KMS-11 (cell line): ENCODE data around the gene DSG2.

Experiments used
- H2AFZ ChIP-seq: fragments of 200-600 bp; sonication (generic); 2 replicates; pipeline ENCODE4 v1.6.1; 2016; ENCODE audit warnings: antibody characterized with exemption, mixed run types, low read depth
- H3K27ac ChIP-seq: fragments of 200-600 bp; sonication (generic); 2 replicates; pipeline ENCODE4 v1.6.1; 2016; ENCODE audit warnings: mild to moderate bottlenecking, mixed run types
- H3K27me3 ChIP-seq: fragments of 200-600 bp; sonication (generic); 2 replicates; pipeline ENCODE4 v1.6.1; 2017; ENCODE audit warnings: mild to moderate bottlenecking, low read depth, mixed run types, moderate library complexity; ENCODE audit not compliant: insufficient read depth
- H3K36me3 ChIP-seq: fragments of 200-600 bp; sonication (generic); 2 replicates; pipeline ENCODE4 v1.6.1; 2017; ENCODE audit warnings: mild to moderate bottlenecking, mixed run types; ENCODE audit not compliant: insufficient read depth
- H3K4me1 ChIP-seq: fragments of 200-600 bp; sonication (generic); 2 replicates; pipeline ENCODE4 v1.6.1; 2016; ENCODE audit warnings: mild to moderate bottlenecking, low read depth, mixed run types; ENCODE audit not compliant: poor library complexity, severe bottlenecking
- H3K4me2 ChIP-seq: fragments of 200-600 bp; sonication (generic); 2 replicates; pipeline ENCODE4 v1.7.0; 2016; ENCODE audit warnings: mild to moderate bottlenecking, mixed run types
- H3K4me3 ChIP-seq: fragments of 200-600 bp; sonication (generic); IDR thresholded peaks from 2 replicates; pipeline ENCODE4 v1.6.1; 2017; ENCODE audit warnings: low read depth, low read length, mixed read lengths; ENCODE audit not compliant: insufficient read depth
- H3K79me2 ChIP-seq: fragments of 200-600 bp; sonication (generic); 2 replicates; pipeline ENCODE4 v1.6.1; 2016; ENCODE audit warnings: low read depth, mixed run types; ENCODE audit not compliant: insufficient read depth
- H3K9ac ChIP-seq: fragments of 200-600 bp; sonication (generic); 2 replicates; pipeline ENCODE4 v1.6.1; 2016; ENCODE audit warnings: mild to moderate bottlenecking, mixed run types
- H4K20me1 ChIP-seq: fragments of 200-600 bp; sonication (generic); 2 replicates; pipeline ENCODE4 v1.6.1; 2016; ENCODE audit warnings: mild to moderate bottlenecking, mixed run types; ENCODE audit not compliant: insufficient read depth
- TF ChIP-seq, protein P1 (sequence below): fragments of 200-600 bp; sonication (generic); conservative IDR thresholded peaks from 2 replicates; pipeline ENCODE4 v1.6.1; 2017; ENCODE audit warnings: low read depth, mild to moderate bottlenecking, antibody characterized with exemption, low read length, moderate library complexity, mixed read lengths

DSG2 gene

DNA sequence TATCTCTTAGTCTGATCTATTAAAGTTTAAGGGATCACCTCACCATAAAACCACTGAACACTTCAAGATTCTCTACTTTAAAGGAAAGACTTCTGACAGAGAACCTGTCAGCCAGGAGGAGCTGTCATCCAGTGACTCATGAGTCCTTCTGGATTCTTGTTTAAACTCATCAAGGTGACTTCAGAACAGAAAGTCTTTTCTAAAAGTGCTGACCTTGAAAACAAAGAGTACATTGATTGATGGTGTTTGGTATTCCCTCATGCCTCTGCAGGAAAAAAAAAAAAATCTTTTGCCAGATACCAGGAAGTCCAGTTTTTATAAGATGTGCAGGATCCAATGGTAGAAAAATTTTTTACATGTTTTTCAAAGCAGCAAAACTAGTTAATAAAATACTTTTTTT is 12.3 kb downstream of the DSG2 start:
- peaks cover 23% of the 10 kb centered on the region; the same call in 1 of the 2 replicates for H3K79me2 ChIP-seq
- H2AFZ ChIP-seq, result no peak overlapping the region
- H3K27ac ChIP-seq, result no peak overlapping the region; the same call in 1 of the 2 replicates
- no peak overlapping the region for H3K4me3 ChIP-seq
- H4K20me1 ChIP-seq, result no peaks in the 10 kb centered on the region
- no peak overlapping the region for H3K9ac ChIP-seq
- 0 out of 2 replicates have a peak overlapping the region, but pooled peaks have one; percentile 1 for H3K4me2 ChIP-seq
- peaks cover 13% of the 10 kb centered on the region for H3K4me1 ChIP-seq
- TF ChIP-seq, protein P1, sequence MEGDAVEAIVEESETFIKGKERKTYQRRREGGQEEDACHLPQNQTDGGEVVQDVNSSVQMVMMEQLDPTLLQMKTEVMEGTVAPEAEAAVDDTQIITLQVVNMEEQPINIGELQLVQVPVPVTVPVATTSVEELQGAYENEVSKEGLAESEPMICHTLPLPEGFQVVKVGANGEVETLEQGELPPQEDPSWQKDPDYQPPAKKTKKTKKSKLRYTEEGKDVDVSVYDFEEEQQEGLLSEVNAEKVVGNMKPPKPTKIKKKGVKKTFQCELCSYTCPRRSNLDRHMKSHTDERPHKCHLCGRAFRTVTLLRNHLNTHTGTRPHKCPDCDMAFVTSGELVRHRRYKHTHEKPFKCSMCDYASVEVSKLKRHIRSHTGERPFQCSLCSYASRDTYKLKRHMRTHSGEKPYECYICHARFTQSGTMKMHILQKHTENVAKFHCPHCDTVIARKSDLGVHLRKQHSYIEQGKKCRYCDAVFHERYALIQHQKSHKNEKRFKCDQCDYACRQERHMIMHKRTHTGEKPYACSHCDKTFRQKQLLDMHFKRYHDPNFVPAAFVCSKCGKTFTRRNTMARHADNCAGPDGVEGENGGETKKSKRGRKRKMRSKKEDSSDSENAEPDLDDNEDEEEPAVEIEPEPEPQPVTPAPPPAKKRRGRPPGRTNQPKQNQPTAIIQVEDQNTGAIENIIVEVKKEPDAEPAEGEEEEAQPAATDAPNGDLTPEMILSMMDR, result no peak
- H3K36me3 ChIP-seq, result no peaks in the 10 kb centered on the region
- no peaks in the 10 kb centered on the region for H3K27me3 ChIP-seq

DNA sequence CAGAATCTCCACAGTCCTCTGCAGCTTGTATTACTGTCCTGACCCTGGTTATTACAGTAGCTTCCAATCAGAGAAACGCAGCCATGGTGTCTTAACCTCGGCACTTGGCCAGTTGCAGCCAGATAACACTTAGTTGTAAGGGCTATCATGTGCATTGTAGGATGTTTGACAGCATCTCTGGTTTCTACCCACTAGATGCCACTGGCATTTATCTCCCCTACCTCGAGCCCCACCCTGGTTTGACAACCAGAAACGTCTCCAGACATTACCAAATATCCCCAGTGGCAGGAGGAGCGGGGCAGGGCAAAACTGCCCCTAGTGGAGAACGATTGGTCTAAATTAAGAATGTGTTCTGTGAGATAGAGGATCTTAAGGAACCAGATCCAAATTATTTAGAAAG is 13.1 kb downstream of the DSG2 start:
- H3K9ac ChIP-seq, result no peak overlapping the region
- H3K4me3 ChIP-seq, result no peak overlapping the region
- TF ChIP-seq, protein P1, result no peak
- H3K27me3 ChIP-seq, result no peaks in the 10 kb centered on the region
- no peak overlapping the region for H3K4me2 ChIP-seq
- H3K27ac ChIP-seq, result no peak overlapping the region
- no peak overlapping the region for H2AFZ ChIP-seq
- H4K20me1 ChIP-seq, result no peaks in the 10 kb centered on the region
- H3K4me1 ChIP-seq, result peaks cover 13% of the 10 kb centered on the region
- no peaks in the 10 kb centered on the region for H3K36me3 ChIP-seq
- H3K79me2 ChIP-seq, result peaks cover 18% of the 10 kb centered on the region; the same call in 1 of the 2 replicates

GRCh38 chr18:31512203-31512764 is 14.3 kb downstream of the DSG2 start:
- no peaks in the 10 kb centered on the region for H4K20me1 ChIP-seq
- peaks cover 14% of the 10 kb centered on the region; the same call in 1 of the 2 replicates for H3K79me2 ChIP-seq
- H2AFZ ChIP-seq, result no peak overlapping the region
- peaks cover 13% of the 10 kb centered on the region for H3K4me1 ChIP-seq
- H3K9ac ChIP-seq, result no peak overlapping the region
- H3K27me3 ChIP-seq, result no peaks in the 10 kb centered on the region
- H3K27ac ChIP-seq, result no peak overlapping the region
- no peak overlapping the region for H3K4me2 ChIP-seq
- TF ChIP-seq, protein P1, result no peak
- no peaks in the 10 kb centered on the region for H3K36me3 ChIP-seq
- H3K4me3 ChIP-seq, result no peak overlapping the region

DNA sequence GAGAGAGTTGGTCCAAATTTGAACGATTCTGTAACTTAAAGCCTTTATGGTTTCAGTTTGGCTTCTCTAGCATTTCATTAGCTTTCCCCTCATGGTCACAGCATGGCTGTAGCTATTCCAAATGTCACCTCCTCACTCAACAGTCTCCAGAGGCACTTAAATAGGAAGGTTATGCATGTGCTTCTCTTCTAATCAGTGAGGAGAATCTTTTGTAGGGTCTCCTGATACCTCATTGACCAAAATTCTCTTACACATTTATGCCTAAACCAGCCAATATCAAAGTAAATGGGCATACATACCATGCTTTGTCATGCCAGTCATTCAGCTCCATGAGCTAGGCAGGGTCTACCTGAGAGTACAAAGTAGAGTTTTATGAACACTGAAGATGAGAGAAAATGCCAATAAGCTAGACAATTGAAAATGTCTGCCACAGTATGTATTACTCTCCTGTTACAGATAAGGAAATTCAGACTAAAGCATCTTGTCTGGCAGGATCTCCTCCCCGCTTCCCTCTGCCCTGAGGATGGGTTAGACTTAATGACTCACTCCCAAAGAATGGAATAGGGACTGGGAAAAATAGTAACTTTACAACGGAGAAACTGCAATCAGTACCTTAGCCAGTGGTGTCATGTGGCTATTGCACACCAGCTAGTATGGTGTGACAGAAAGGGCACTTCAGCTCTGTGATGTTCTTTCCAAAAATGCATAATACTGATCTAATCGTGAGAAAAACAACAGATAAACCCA is 15.4 kb downstream of the DSG2 start:
- Histone ChIP-seq H3K4me2 (no peak overlapping the region), H4K20me1 (no peaks in the 10 kb centered on the region), H3K4me1 (peaks cover 13% of the 10 kb centered on the region), H3K4me3 (no peak overlapping the region), H3K79me2 (peaks cover 7% of the 10 kb centered on the region; the same call in 1 of the 2 replicates), H3K27ac (no peak overlapping the region), H2AFZ (no peak overlapping the region), H3K9ac (no peak overlapping the region), H3K36me3 (no peaks in the 10 kb centered on the region), H3K27me3 (no peaks in the 10 kb centered on the region)
- TF ChIP-seq, protein P1, result no peak
